ENCODE results near the gene DPH1.

Gene DPH1

DNA sequence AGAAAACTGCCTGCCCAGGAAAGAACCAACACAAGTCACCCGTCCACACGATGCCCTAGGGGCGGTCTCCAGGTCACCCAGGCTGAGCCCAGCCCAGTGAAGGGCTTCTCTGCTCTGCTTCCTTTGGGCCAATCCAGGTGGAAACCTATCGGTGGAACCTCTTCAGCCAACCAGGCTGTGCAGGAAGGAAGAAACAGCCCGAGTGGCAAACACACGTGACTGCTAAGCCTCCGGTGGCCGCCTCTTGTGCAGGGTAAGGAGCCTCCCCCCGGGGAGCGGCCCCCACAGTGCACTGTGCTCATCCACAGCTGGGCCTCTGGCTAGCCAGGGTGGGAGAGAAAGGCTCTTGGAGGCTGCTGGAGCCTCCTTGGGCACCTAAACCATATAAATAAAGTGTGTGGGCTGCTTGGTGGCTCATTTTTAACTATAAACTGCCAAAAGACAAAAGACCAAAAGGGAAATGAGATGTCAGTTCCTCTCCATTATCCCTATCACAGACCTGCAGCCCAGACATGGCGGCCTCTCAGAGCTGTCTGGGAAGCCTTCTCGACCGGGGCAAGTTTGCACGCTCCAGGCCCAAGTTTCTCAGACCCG lies 7.2 kb upstream of the DPH1 start:
- no peak for DNase-seq (ENCODE audit: low read depth)
- no peak overlapping the region for H3K4me3 ChIP-seq (ENCODE audit: control insufficient read depth, low read depth, low read length)
- TF ChIP-seq, protein P1, sequence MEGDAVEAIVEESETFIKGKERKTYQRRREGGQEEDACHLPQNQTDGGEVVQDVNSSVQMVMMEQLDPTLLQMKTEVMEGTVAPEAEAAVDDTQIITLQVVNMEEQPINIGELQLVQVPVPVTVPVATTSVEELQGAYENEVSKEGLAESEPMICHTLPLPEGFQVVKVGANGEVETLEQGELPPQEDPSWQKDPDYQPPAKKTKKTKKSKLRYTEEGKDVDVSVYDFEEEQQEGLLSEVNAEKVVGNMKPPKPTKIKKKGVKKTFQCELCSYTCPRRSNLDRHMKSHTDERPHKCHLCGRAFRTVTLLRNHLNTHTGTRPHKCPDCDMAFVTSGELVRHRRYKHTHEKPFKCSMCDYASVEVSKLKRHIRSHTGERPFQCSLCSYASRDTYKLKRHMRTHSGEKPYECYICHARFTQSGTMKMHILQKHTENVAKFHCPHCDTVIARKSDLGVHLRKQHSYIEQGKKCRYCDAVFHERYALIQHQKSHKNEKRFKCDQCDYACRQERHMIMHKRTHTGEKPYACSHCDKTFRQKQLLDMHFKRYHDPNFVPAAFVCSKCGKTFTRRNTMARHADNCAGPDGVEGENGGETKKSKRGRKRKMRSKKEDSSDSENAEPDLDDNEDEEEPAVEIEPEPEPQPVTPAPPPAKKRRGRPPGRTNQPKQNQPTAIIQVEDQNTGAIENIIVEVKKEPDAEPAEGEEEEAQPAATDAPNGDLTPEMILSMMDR (conservative IDR thresholded peaks at IDR 0.05; ENCODE audit: control insufficient read depth, insufficient read depth, low read depth, low read length): no peak

DNA sequence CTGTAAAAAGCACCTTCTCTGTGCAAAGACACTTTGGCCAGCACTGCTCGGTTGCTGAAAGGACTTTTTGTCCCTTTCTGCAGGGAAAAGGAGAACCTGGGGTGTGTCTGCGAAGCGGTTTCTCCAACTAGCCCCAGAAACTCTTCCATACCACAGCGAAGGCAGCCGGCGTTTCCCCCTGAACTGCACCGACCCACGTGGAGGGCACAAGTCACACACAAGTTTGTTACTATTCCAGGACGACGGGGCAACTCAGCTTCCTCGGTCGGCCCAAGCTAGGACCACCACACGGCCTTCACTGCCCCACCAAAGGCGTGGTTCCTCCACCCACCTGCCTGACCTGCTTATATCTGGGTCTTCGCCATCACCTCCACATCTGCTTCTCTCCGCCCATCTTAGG lies 6.7 kb upstream of the DPH1 start:
- H3K4me3 ChIP-seq (ENCODE audit: control insufficient read depth, low read depth, low read length): no peak overlapping the region
- DNase-seq (ENCODE audit: low read depth): no peak
- TF ChIP-seq, protein P1 (conservative IDR thresholded peaks at IDR 0.05; ENCODE audit: control insufficient read depth, insufficient read depth, low read depth, low read length): no peak

GRCh38 chr17:2023692-2024571 lies 6.0 kb upstream of the DPH1 start:
- TF ChIP-seq, protein P1 (conservative IDR thresholded peaks at IDR 0.05; ENCODE audit: control insufficient read depth, insufficient read depth, low read depth, low read length): no peak
- no peak overlapping the region for H3K4me3 ChIP-seq (ENCODE audit: control insufficient read depth, low read depth, low read length)
- peak; percentile 51 for DNase-seq (ENCODE audit: low read depth)

- DNase-seq (ENCODE audit: low read depth): no peak
- TF ChIP-seq, protein P1 (conservative IDR thresholded peaks at IDR 0.05; ENCODE audit: control insufficient read depth, insufficient read depth, low read depth, low read length): no peak
- no peak overlapping the region for H3K4me3 ChIP-seq (ENCODE audit: control insufficient read depth, low read depth, low read length)
These were observed 5.3 kb upstream of the DPH1 start for GRCh38 chr17:2024572-2025219.

DNA sequence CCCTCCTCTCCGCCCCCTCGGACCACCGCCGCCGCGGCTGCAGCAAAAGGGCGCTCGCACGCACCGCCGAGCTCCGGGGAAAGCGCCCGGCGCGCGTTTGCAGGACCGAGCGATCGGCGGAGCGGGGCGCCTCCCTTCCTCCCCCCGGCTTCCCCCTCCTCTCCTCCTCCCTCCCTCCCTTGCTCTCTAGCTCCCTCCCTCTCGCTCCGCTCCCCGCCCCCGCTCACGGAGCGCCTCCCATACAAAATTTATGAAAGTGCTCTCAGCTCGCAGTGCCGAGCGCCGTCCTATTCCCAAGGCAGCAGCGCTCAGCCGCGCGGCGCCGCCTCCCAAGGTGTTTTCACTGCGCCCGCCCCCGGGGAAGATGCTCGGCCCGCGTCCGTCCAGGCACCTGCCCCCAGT lies 4.7 kb upstream of the DPH1 start, which contains the start of gene RTN4RL1:
TSS of gene RTN4RL1 (minus strand) at position 115 of the 402 bp plus-strand sequence. CDS start 469 bp downstream, outside the sequence.
- TF ChIP-seq, protein P1 (conservative IDR thresholded peaks at IDR 0.05; ENCODE audit: control insufficient read depth, insufficient read depth, low read depth, low read length): no peak
- H3K4me3 ChIP-seq (ENCODE audit: control insufficient read depth, low read depth, low read length): peak within 1 kb of the TSS; percentile 32
- DNase-seq (ENCODE audit: low read depth): peak; percentile 51

- peak; percentile 65 for DNase-seq (ENCODE audit: low read depth)
These were observed 4.2 kb upstream of the DPH1 start for GRCh38 chr17:2025622-2026309.

More at GRCh38 chr17:2025622-2026309, 4.2 kb upstream of the DPH1 start:
- peak overlapping the region; percentile 32 for H3K4me3 ChIP-seq (ENCODE audit: control insufficient read depth, low read depth, low read length)
- TF ChIP-seq, protein P1 (conservative IDR thresholded peaks at IDR 0.05; ENCODE audit: control insufficient read depth, insufficient read depth, low read depth, low read length): peak; percentile 80
